Lower lobe of right lung (tissue), 2 donors: ENCODE results near the gene USP48. TPM values are rescaled to one million over a fixed set of nuclear protein-coding genes. Genes with fewer than 3 reads are reported as not detected.

ENCODE experiments used
- ATAC-seq, 2 donors: fragments of 200-7000 bp; cut with Tn5 transposase; one replicate each; pipeline ENCODE4 v1.9.1; 2020 to 2022; ENCODE audit warnings: mild to moderate bottlenecking in 2 of 2, moderate library complexity in 2 of 2
- DNase-seq: peaks from one replicate; pipeline ENCODE4 v3.0.0-alpha.2; 2020
- H3K27ac ChIP-seq: fragments of 200-600 bp; one replicate; pipeline ENCODE4 v1.8.0; 2022
- H3K27me3 ChIP-seq: fragments of 200-600 bp; one replicate; pipeline ENCODE4 v1.8.0; 2022; ENCODE audit warnings: low read depth
- H3K36me3 ChIP-seq: fragments of 200-600 bp; one replicate; pipeline ENCODE4 v1.8.0; 2022; ENCODE audit warnings: mild to moderate bottlenecking
- H3K4me1 ChIP-seq: fragments of 200-600 bp; one replicate; pipeline ENCODE4 v1.8.0; 2022
- H3K4me3 ChIP-seq: fragments of 200-600 bp; one replicate; pipeline ENCODE4 v1.8.0; 2022; ENCODE audit warnings: mild to moderate bottlenecking
- H3K9me3 ChIP-seq: fragments of 200-600 bp; one replicate; pipeline ENCODE4 v1.8.0; 2022
- CTCF ChIP-seq: fragments of 200-600 bp; IDR thresholded peaks from one replicate; pipeline ENCODE4 v1.8.0; 2022; ENCODE audit warnings: antibody characterized with exemption, mild to moderate bottlenecking
- intact Hi-C: fragments of 100-400 bp; cut with DNase I; formaldehyde crosslinking; loops from one replicate; pipeline ENCODE4 v1.11.0; 2022
- total RNA-seq: library from RNA; stranded (reverse); fragmentation: NEBNext Ultra II Directional; extraction: Animal tissue kit (Norgen Biotek cat#: 25700); gene quantifications from one replicate; pipeline ENCODE4 v1.2.1, GENCODE V29; 2021
- donor health status: DM: no; HTN: yes; CAD: no; lungs with severe emphysema.

Gene USP48
- total RNA-seq, 1 donor from 2014 or later = 61.9 TPM

- no peaks in the 10 kb centered on the region for H3K4me1 ChIP-seq
- no peak for ATAC-seq
- H3K9me3 ChIP-seq = no peaks in the 10 kb centered on the region
- H3K4me3 ChIP-seq = no peak overlapping the region
- peaks cover 87% of the 10 kb centered on the region for H3K36me3 ChIP-seq
- no peak overlapping the region for H3K27ac ChIP-seq
- H3K27me3 ChIP-seq = no peaks in the 10 kb centered on the region
- TF ChIP-seq CTCF = no peak
- no peak for DNase-seq
- intact Hi-C loops = no loop called here
Observed at GRCh38 chr1:21687081-21687529, 95.8 kb downstream of the USP48 start.

GRCh38 chr1:21685946-21686678 is 96.8 kb downstream of the USP48 start:
- intact Hi-C loops = no loop called here

GRCh38 chr1:21681426-21681825 is 101.5 kb downstream of the USP48 start:
- Histone ChIP-seq H3K9me3 (no peaks in the 10 kb centered on the region), H3K4me3 (no peak overlapping the region), H3K4me1 (no peaks in the 10 kb centered on the region), H3K27me3 (no peaks in the 10 kb centered on the region), H3K36me3 (peaks cover 83% of the 10 kb centered on the region), H3K27ac (no peak overlapping the region)
- no peak for TF ChIP-seq CTCF
- intact Hi-C loops = no loop called here
- no peak for DNase-seq
- no peak for ATAC-seq

More at GRCh38 chr1:21685946-21686678, 96.8 kb downstream of the USP48 start:
- no peak overlapping the region for H3K4me3 ChIP-seq
- TF ChIP-seq CTCF = no peak
- H3K36me3 ChIP-seq = peaks cover 85% of the 10 kb centered on the region
- no peaks in the 10 kb centered on the region for H3K27me3 ChIP-seq
- ATAC-seq (no peak), DNase-seq (no peak)
- no peaks in the 10 kb centered on the region for H3K4me1 ChIP-seq
- no peaks in the 10 kb centered on the region for H3K9me3 ChIP-seq
- no peak overlapping the region for H3K27ac ChIP-seq

- TF ChIP-seq CTCF = no peak
- H3K36me3 ChIP-seq = peaks cover 78% of the 10 kb centered on the region
- intact Hi-C loops = no loop called here
- no peak overlapping the region for H3K27ac ChIP-seq
- no peaks in the 10 kb centered on the region for H3K9me3 ChIP-seq
- no peak overlapping the region for H3K4me3 ChIP-seq
- no peaks in the 10 kb centered on the region for H3K27me3 ChIP-seq
- DNase-seq = no peak
- H3K4me1 ChIP-seq = no peaks in the 10 kb centered on the region
- no peak for ATAC-seq
Observed at GRCh38 chr1:21680918-21681317, 102.0 kb downstream of the USP48 start.

- Histone ChIP-seq H3K36me3 (peaks cover 72% of the 10 kb centered on the region), H3K4me3 (no peak overlapping the region), H3K27ac (no peak overlapping the region), H3K4me1 (no peaks in the 10 kb centered on the region), H3K9me3 (no peaks in the 10 kb centered on the region), H3K27me3 (no peaks in the 10 kb centered on the region)
- intact Hi-C loops = no loop called here
- DNase-seq (no peak), ATAC-seq (no peak)
- no peak for TF ChIP-seq CTCF
Observed at GRCh38 chr1:21680381-21680780, 102.6 kb downstream of the USP48 start.
